ENCODE measurements around the gene ZEB2. TPM values are rescaled to one million over a fixed set of nuclear protein-coding genes. Genes with fewer than 3 reads are reported as not detected.

Gene ZEB2
- total and polyA plus RNA-seq, 8 donors: 10.7 to 161 (median 43.1) TPM

- Histone ChIP-seq H3K27me3 (no peaks in the 10 kb centered on the region), H3K4me1 (peaks cover 0 to 36% (median 6%) of the 10 kb centered on the region in 4 donors), H3K9me3 (no peaks in the 10 kb centered on the region), H3K4me3 (no peak overlapping the region), H3K36me3 (no peaks in the 10 kb centered on the region), H3K27ac (no peak overlapping the region)
- TF ChIP-seq EP300 (IDR thresholded peaks at IDR 0.05): no peak
- TF ChIP-seq, protein P1, sequence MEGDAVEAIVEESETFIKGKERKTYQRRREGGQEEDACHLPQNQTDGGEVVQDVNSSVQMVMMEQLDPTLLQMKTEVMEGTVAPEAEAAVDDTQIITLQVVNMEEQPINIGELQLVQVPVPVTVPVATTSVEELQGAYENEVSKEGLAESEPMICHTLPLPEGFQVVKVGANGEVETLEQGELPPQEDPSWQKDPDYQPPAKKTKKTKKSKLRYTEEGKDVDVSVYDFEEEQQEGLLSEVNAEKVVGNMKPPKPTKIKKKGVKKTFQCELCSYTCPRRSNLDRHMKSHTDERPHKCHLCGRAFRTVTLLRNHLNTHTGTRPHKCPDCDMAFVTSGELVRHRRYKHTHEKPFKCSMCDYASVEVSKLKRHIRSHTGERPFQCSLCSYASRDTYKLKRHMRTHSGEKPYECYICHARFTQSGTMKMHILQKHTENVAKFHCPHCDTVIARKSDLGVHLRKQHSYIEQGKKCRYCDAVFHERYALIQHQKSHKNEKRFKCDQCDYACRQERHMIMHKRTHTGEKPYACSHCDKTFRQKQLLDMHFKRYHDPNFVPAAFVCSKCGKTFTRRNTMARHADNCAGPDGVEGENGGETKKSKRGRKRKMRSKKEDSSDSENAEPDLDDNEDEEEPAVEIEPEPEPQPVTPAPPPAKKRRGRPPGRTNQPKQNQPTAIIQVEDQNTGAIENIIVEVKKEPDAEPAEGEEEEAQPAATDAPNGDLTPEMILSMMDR (IDR thresholded peaks at IDR 0.05): no peak
- TF ChIP-seq POLR2AphosphoS5 (IDR thresholded peaks at IDR 0.05): no peak
- TF ChIP-seq POLR2A (IDR thresholded peaks at IDR 0.05): no peak
- intact Hi-C loops (cut with DNase I; ENCODE audit: low total_unique reads): no loop called here
- 58 to 66% (median 63%) methylated on average over 4 of the region's 4 CpGs for WGBS, 5 donors
- DNase-seq: no peak
Measured at GRCh38 chr2:144468823-144469595, 50.9 kb downstream of the ZEB2 start.

- DNase-seq: no peak
- Histone ChIP-seq H3K4me3 (no peak overlapping the region), H3K36me3 (no peaks in the 10 kb centered on the region), H3K27ac (peak overlapping the region in 1 of 5 donors; percentile 7), H3K4me1 (peaks cover 0 to 40% (median 8%) of the 10 kb centered on the region in 4 donors), H3K27me3 (no peaks in the 10 kb centered on the region), H3K9me3 (no peaks in the 10 kb centered on the region)
- intact Hi-C loops (cut with DNase I; ENCODE audit: low total_unique reads): no loop called here
- WGBS, 5 donors: 66 to 83% (median 80%) methylated on average over 4 of the region's 4 CpGs
- TF ChIP-seq POLR2AphosphoS5 (IDR thresholded peaks at IDR 0.05) (no peak), POLR2A (IDR thresholded peaks at IDR 0.05) (no peak), EP300 (IDR thresholded peaks at IDR 0.05) (no peak)
- TF ChIP-seq, protein P1 (IDR thresholded peaks at IDR 0.05): no peak
Measured at GRCh38 chr2:144467502-144468137, 52.3 kb downstream of the ZEB2 start.

DNA sequence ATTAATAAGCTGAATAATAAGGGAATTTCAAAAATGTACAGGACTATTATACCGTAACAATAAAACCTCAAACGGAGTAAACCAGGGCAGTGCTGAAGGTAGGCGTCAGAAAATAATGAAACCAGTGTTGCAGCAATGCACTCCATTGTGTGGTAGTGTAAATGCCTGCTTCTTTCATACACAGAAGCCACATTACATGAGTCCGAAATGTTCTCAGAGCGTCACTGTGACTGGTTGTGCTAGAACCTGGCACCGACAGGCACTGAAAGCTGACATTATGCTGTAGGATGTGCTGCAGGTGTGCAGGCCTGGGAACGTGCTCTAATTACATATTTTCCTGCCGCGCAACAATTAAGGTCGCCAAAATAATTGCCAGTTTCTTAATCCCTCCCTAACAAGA lies 53.3 kb downstream of the ZEB2 start:
- peaks cover 0 to 50% (median 8%) of the 10 kb centered on the region in 4 donors for H3K4me1 ChIP-seq

DNA sequence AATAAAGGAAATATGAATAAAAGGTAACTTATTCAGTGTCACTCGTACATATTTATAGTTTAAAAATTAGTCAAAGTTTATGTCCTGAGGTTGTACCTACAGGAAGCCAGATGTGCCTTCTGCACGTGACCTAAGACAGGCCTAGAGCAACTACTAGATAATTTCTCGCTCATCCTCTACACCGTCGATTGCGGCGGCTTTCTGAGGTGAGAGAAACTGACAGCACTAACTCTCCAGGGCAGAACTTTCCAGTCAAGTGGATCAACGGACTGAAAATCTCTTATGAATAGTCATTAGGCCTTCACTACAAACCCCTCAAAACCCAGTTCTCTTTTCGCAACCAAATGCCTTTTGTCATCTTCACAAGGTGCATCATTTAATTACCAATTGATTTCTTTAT lies 54.2 kb downstream of the ZEB2 start:
- Histone ChIP-seq H3K4me1 (peaks cover 0 to 48% (median 8%) of the 10 kb centered on the region in 4 donors), H3K36me3 (no peaks in the 10 kb centered on the region), H3K9me3 (no peaks in the 10 kb centered on the region), H3K4me3 (no peak overlapping the region), H3K27me3 (no peaks in the 10 kb centered on the region), H3K27ac (no peak overlapping the region)
- 89 to 95% (median 89%) methylated on average over 9 of the region's 9 CpGs for WGBS, 5 donors
- TF ChIP-seq POLR2A (IDR thresholded peaks at IDR 0.05): no peak
- intact Hi-C loops (cut with DNase I; ENCODE audit: low total_unique reads): no loop called here
- no peak for DNase-seq

More for the DNA sequence above, 53.3 kb downstream of the ZEB2 start:
- whole genome bisulfite sequencing, 5 donors: 84 to 89% (median 84%) methylated on average over 10 of the region's 10 CpGs
- no peaks in the 10 kb centered on the region for H3K9me3 ChIP-seq
- H3K27ac ChIP-seq: no peak overlapping the region
- no peak for DNase-seq
- H3K27me3 ChIP-seq: no peaks in the 10 kb centered on the region
- intact Hi-C loops (cut with DNase I; ENCODE audit: low total_unique reads): no loop called here
- H3K4me3 ChIP-seq: no peak overlapping the region
- H3K36me3 ChIP-seq: no peaks in the 10 kb centered on the region
- TF ChIP-seq POLR2A (IDR thresholded peaks at IDR 0.05) (no peak), EP300 (IDR thresholded peaks at IDR 0.05) (no peak), POLR2AphosphoS5 (IDR thresholded peaks at IDR 0.05) (no peak)
- TF ChIP-seq, protein P1 (IDR thresholded peaks at IDR 0.05): no peak

Data from stomach (tissue), 9 donors.